GM12878 (cell line): Measurements from ENCODE around the gene SNX30.

Source experiments
- CEBPZ ChIP-seq: fragments of 150-350 bp; IDR thresholded peaks from 2 replicates; pipeline ENCODE4 v1.6.1; 2016; ENCODE audit warnings: low read depth, low read length
- NFYB ChIP-seq: IDR thresholded peaks from 2 replicates; pipeline ENCODE4 v1.6.1; 2011; ENCODE audit warnings: low read depth, mild to moderate bottlenecking, low read length, improper control_type of control experiment, moderate library complexity; ENCODE audit not compliant: insufficient read depth
- ZNF274 ChIP-seq: IDR thresholded peaks from one replicate; pipeline ENCODE4 v1.8.0; 2011; ENCODE audit not compliant: insufficient read length, insufficient read depth

- TF ChIP-seq ZNF274 (no peak), NFYB (no peak), CEBPZ (no peak)
These were observed 21.6 kb downstream of the SNX30 start for GRCh38 chr9:112772215-112772509.
